Mammary epithelial cell (primary cell): ENCODE data around the gene PLCG2.

Experiments
- EZH2 ChIP-seq: IDR thresholded peaks from 2 replicates; pipeline ENCODE4 v1.6.1; 2012; ENCODE audit warnings: low read length, inconsistent platforms, borderline replicate concordance
- TF ChIP-seq, protein P1 (sequence below), 2 donors: IDR thresholded peaks in 1 of 2; conservative IDR thresholded peaks in 1 of 2; 2 replicates each; pipeline ENCODE4 v1.5.1; 2011 to 2012; ENCODE audit warnings: inconsistent platforms in 2 of 2, low read length in 2 of 2, mild to moderate bottlenecking in 2 of 2, control low read depth in 1 of 2, low read depth in 1 of 2; ENCODE audit not compliant: insufficient read depth in 1 of 2; ENCODE audit errors: extremely low read depth in 1 of 2

DNA sequence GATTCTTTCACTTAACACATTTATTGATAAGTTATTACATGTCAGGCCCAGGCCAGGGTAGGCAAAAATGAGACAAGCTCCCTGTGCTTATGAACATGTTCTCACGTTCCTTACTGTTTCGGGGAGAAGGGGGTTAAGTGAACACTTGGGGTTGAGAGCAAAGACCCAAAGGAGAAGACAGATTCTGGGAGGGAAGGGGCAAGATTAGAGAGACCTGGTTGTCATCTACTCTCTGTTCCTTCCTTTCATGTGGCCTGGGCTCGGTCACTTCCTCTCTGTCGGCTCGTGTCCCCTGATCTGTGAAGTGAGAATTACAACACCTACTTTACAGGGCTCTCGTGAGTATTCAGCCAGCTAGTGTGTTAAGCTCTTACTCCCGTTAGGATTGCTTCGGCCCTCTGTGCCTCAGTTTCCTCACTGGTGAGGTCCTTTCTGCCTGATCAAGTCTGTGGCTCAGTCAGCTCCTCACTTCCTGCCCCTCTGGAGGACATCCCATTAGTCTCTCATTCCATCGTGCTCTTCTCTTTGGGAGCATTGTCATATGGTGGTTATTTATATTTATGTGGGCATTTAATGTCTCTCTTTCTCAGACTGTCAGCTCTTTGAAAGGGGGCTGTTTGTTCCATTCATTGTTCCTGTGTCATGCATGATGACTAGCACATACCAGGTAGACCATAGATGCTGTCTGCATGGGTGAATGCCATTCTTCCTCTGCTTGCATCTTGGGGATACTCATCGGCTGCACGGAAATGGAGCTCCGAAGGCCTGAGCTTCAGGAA, 38.9 kb downstream of the PLCG2 start:
- TF ChIP-seq, protein P1, sequence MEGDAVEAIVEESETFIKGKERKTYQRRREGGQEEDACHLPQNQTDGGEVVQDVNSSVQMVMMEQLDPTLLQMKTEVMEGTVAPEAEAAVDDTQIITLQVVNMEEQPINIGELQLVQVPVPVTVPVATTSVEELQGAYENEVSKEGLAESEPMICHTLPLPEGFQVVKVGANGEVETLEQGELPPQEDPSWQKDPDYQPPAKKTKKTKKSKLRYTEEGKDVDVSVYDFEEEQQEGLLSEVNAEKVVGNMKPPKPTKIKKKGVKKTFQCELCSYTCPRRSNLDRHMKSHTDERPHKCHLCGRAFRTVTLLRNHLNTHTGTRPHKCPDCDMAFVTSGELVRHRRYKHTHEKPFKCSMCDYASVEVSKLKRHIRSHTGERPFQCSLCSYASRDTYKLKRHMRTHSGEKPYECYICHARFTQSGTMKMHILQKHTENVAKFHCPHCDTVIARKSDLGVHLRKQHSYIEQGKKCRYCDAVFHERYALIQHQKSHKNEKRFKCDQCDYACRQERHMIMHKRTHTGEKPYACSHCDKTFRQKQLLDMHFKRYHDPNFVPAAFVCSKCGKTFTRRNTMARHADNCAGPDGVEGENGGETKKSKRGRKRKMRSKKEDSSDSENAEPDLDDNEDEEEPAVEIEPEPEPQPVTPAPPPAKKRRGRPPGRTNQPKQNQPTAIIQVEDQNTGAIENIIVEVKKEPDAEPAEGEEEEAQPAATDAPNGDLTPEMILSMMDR (conservative IDR thresholded peaks at IDR 0.05 in 1 of 2, IDR thresholded peaks at IDR 0.05 in 1 of 2; ENCODE audit: extremely low read depth in 1 of 2, insufficient read depth in 1 of 2, low read depth in 1 of 2, low read length in 2 of 2) = no peak
- TF ChIP-seq EZH2 = no peak
